Measurements from ENCODE around the gene TMC6.

GRCh38 chr17:78109489-78109761 is 19.1 kb downstream of the TMC6 start:
- TF ChIP-seq NR2C2 (CRISPR knock-in tag; IDR thresholded peaks at IDR 0.05; ENCODE audit: borderline replicate concordance) (no peak), JUND (CRISPR knock-in tag; IDR thresholded peaks at IDR 0.05) (no peak), CTCF (CRISPR knock-in tag; IDR thresholded peaks at IDR 0.05) (no peak), TCF7 (IDR thresholded peaks at IDR 0.05; ENCODE audit: low read depth) (no peak), ZNF232 (CRISPR knock-in tag; IDR thresholded peaks at IDR 0.05; ENCODE audit: borderline replicate concordance) (no peak)

Measured in HepG2 (cell line).